ENCODE results near the gene SYNJ2BP. TPM values are rescaled to one million over a fixed set of nuclear protein-coding genes. Genes with fewer than 3 reads are reported as not detected.
"Not testable (repeated sequence)": the region's sequence is repeated elsewhere in the genome, so short reads cannot be mapped to it uniquely, and the experiment has no call there.

SYNJ2BP gene
- total RNA-seq (2014; rRNA removed; shearing (Covaris generic)): 20.4 and 20.6 TPM in 2 replicates

GRCh38 chr14:70416725-70417349 lies at the start of gene SYNJ2BP:
Gene SYNJ2BP, minus strand, starts transcription at chr14:70417090. Its CDS starts 127 bp downstream, at chr14:70416963.
- Histone ChIP-seq H3K4me3 (peak within 1 kb of the TSS; percentile 64), H3K4me1 (replicated peaks) (peaks cover 6% of the 10 kb centered on the region; the same call in 1 of the 2 replicates), H3K9me3 (replicated peaks) (no peaks in the 10 kb centered on the region), H3K27me3 (replicated peaks) (no peaks in the 10 kb centered on the region), H3K36me3 (peaks cover 12% of the 10 kb centered on the region), H3K27ac (peak within 1 kb of the TSS; percentile 51)
- peak; percentile 53 to 55 for DNase-seq (ENCODE audit: low read depth in 1 of 2, low spot score in 2 of 2)

- H3K27me3 ChIP-seq (replicated peaks): no peaks in the 10 kb centered on the region; the same call in 1 of the 2 replicates
These were observed 37.8 kb upstream of the SYNJ2BP start for GRCh38 chr14:70454731-70455130.

GRCh38 chr14:70451874-70452273 lies 35.0 kb upstream of the SYNJ2BP start, which contains the start of gene ADAM21:
Gene ADAM21, plus strand, starts transcription at chr14:70452174. Its CDS starts 5,326 bp downstream, at chr14:70457500.
- Histone ChIP-seq H3K4me1 (replicated peaks) (no peaks in the 10 kb centered on the region), H3K27ac (no peak within 1 kb of the TSS), H3K36me3 (no peaks in the 10 kb centered on the region), H3K27me3 (replicated peaks) (no peaks in the 10 kb centered on the region; the same call in 1 of the 2 replicates), H3K9me3 (replicated peaks) (no peaks in the 10 kb centered on the region), H3K4me3 (no peak within 1 kb of the TSS)
- DNase-seq (ENCODE audit: low read depth in 1 of 2, low spot score in 2 of 2): no peak

More at GRCh38 chr14:70454731-70455130, 37.8 kb upstream of the SYNJ2BP start:
- Histone ChIP-seq H3K36me3 (no peaks in the 10 kb centered on the region), H3K4me1 (replicated peaks) (no peaks in the 10 kb centered on the region), H3K27ac (no peak overlapping the region), H3K9me3 (replicated peaks) (no peaks in the 10 kb centered on the region), H3K4me3 (no peak overlapping the region)
- DNase-seq (ENCODE audit: low read depth in 1 of 2, low spot score in 2 of 2): no peak

GRCh38 chr14:70448633-70449340 lies 31.9 kb upstream of the SYNJ2BP start:
- no peak for DNase-seq (ENCODE audit: low read depth in 1 of 2, low spot score in 2 of 2)
- Histone ChIP-seq H3K27me3 (replicated peaks) (no peaks in the 10 kb centered on the region; the same call in 1 of the 2 replicates), H3K36me3 (no peaks in the 10 kb centered on the region), H3K4me1 (replicated peaks) (no peaks in the 10 kb centered on the region), H3K9me3 (replicated peaks) (no peaks in the 10 kb centered on the region), H3K4me3 (no peak overlapping the region), H3K27ac (no peak overlapping the region)

GRCh38 chr14:70442750-70443149 lies 25.9 kb upstream of the SYNJ2BP start:
- H3K4me3 ChIP-seq: no peak overlapping the region
- H3K4me1 ChIP-seq (replicated peaks): no peaks in the 10 kb centered on the region
- no peak for DNase-seq (ENCODE audit: low read depth in 1 of 2, low spot score in 2 of 2)
- no peaks in the 10 kb centered on the region for H3K36me3 ChIP-seq
- no peak overlapping the region for H3K27ac ChIP-seq
- H3K9me3 ChIP-seq (replicated peaks): 0 out of 2 replicates have a peak, but pooled peaks cover 2% of the 10 kb centered on the region
- H3K27me3 ChIP-seq (replicated peaks): no peaks in the 10 kb centered on the region

- Histone ChIP-seq H3K9me3 (replicated peaks) (0 out of 2 replicates have a peak, but pooled peaks cover 2% of the 10 kb centered on the region), H3K27me3 (replicated peaks) (no peaks in the 10 kb centered on the region), H3K36me3 (no peaks in the 10 kb centered on the region), H3K4me1 (replicated peaks) (no peaks in the 10 kb centered on the region), H3K4me3 (no peak overlapping the region), H3K27ac (no peak overlapping the region)
- DNase-seq (ENCODE audit: low read depth in 1 of 2, low spot score in 2 of 2): no peak
These were observed 24.8 kb upstream of the SYNJ2BP start for GRCh38 chr14:70441641-70442040.

GRCh38 chr14:70436867-70437266 lies 20.0 kb upstream of the SYNJ2BP start:
- no peaks in the 10 kb centered on the region for H3K36me3 ChIP-seq
- no peak overlapping the region for H3K27ac ChIP-seq
- H3K4me1 ChIP-seq (replicated peaks): no peaks in the 10 kb centered on the region
- H3K9me3 ChIP-seq (replicated peaks): no peaks in the 10 kb centered on the region
- no peak overlapping the region for H3K4me3 ChIP-seq
- no peaks in the 10 kb centered on the region for H3K27me3 ChIP-seq (replicated peaks)
- DNase-seq (ENCODE audit: low read depth in 1 of 2, low spot score in 2 of 2): no peak

- not testable (repeated sequence) for H3K36me3 ChIP-seq; H3K27me3 ChIP-seq (replicated peaks); H3K4me1 ChIP-seq (replicated peaks); H3K9me3 ChIP-seq (replicated peaks); H3K27ac ChIP-seq; H3K4me3 ChIP-seq; DNase-seq (ENCODE audit: low read depth in 1 of 2, low spot score in 2 of 2)
These were observed 9.7 kb upstream of the SYNJ2BP start for GRCh38 chr14:70426555-70426954.

- H3K36me3 ChIP-seq: no peaks in the 10 kb centered on the region
- H3K9me3 ChIP-seq (replicated peaks): no peaks in the 10 kb centered on the region
- no peak overlapping the region for H3K27ac ChIP-seq
- H3K4me3 ChIP-seq: no peak overlapping the region
- H3K27me3 ChIP-seq (replicated peaks): no peaks in the 10 kb centered on the region
- no peaks in the 10 kb centered on the region for H3K4me1 ChIP-seq (replicated peaks)
- DNase-seq (ENCODE audit: low read depth in 1 of 2, low spot score in 2 of 2): no peak
These were observed 8.5 kb upstream of the SYNJ2BP start for GRCh38 chr14:70425354-70425753.

GRCh38 chr14:70422538-70422937 lies 5.6 kb upstream of the SYNJ2BP start:
- Histone ChIP-seq H3K9me3 (replicated peaks) (no peaks in the 10 kb centered on the region), H3K27me3 (replicated peaks) (no peaks in the 10 kb centered on the region), H3K36me3 (no peaks in the 10 kb centered on the region), H3K4me3 (no peak overlapping the region), H3K4me1 (replicated peaks) (no peaks in the 10 kb centered on the region), H3K27ac (no peak overlapping the region)
- DNase-seq (ENCODE audit: low read depth in 1 of 2, low spot score in 2 of 2): no peak

GRCh38 chr14:70419270-70419931 lies 2.5 kb upstream of the SYNJ2BP start:
- not testable (repeated sequence) for DNase-seq (ENCODE audit: low read depth in 1 of 2, low spot score in 2 of 2); H3K36me3 ChIP-seq; H3K4me3 ChIP-seq; H3K9me3 ChIP-seq (replicated peaks); H3K27me3 ChIP-seq (replicated peaks); H3K4me1 ChIP-seq (replicated peaks); H3K27ac ChIP-seq

GRCh38 chr14:70416338-70416724 lies 559 bp downstream of the SYNJ2BP start:
- H3K27me3 ChIP-seq (replicated peaks): no peaks in the 10 kb centered on the region
- peak overlapping the region; percentile 64 for H3K4me3 ChIP-seq
- H3K36me3 ChIP-seq: peaks cover 15% of the 10 kb centered on the region
- no peak overlapping the region for H3K27ac ChIP-seq
- no peaks in the 10 kb centered on the region for H3K9me3 ChIP-seq (replicated peaks)
- peak in 1 of 2 experiments; percentile 5 for DNase-seq (ENCODE audit: low read depth in 1 of 2, low spot score in 2 of 2)
- H3K4me1 ChIP-seq (replicated peaks): peaks cover 6% of the 10 kb centered on the region; the same call in 1 of the 2 replicates

GRCh38 chr14:70415788-70416187 lies 1.1 kb downstream of the SYNJ2BP start:
- Histone ChIP-seq H3K4me3 (peak overlapping the region; percentile 64), H3K27me3 (replicated peaks) (no peaks in the 10 kb centered on the region), H3K4me1 (replicated peaks) (peaks cover 6% of the 10 kb centered on the region; the same call in 1 of the 2 replicates), H3K36me3 (peaks cover 15% of the 10 kb centered on the region), H3K27ac (no peak overlapping the region), H3K9me3 (replicated peaks) (no peaks in the 10 kb centered on the region)
- no peak for DNase-seq (ENCODE audit: low read depth in 1 of 2, low spot score in 2 of 2)

- DNase-seq (ENCODE audit: low read depth in 1 of 2, low spot score in 2 of 2): no peak
- peaks cover 3% of the 10 kb centered on the region; the same call in 1 of the 2 replicates for H3K36me3 ChIP-seq
- no peaks in the 10 kb centered on the region for H3K4me1 ChIP-seq (replicated peaks)
- H3K4me3 ChIP-seq: no peak overlapping the region
- H3K27me3 ChIP-seq (replicated peaks): no peaks in the 10 kb centered on the region
- no peak overlapping the region for H3K27ac ChIP-seq
- H3K9me3 ChIP-seq (replicated peaks): no peaks in the 10 kb centered on the region
These were observed 9.3 kb downstream of the SYNJ2BP start for GRCh38 chr14:70407621-70408020.

All from SJSA1 (cell line).